NK-92 treated with Interleukin-12 subunit alpha and Interleukin-12 subunit beta, amount 100 ng/mL, for 24 hours (cell line): Measurements from ENCODE around the gene ZFR2.

ENCODE experiments used
- DNase-seq: peaks from one replicate; lab custom pipeline; 2025; lab: John Stamatoyannopoulos, UW

ZFR2 gene

GRCh38 chr19:3873151-3873550 is 4.3 kb upstream of the ZFR2 start:
- no peak for DNase-seq

DNA sequence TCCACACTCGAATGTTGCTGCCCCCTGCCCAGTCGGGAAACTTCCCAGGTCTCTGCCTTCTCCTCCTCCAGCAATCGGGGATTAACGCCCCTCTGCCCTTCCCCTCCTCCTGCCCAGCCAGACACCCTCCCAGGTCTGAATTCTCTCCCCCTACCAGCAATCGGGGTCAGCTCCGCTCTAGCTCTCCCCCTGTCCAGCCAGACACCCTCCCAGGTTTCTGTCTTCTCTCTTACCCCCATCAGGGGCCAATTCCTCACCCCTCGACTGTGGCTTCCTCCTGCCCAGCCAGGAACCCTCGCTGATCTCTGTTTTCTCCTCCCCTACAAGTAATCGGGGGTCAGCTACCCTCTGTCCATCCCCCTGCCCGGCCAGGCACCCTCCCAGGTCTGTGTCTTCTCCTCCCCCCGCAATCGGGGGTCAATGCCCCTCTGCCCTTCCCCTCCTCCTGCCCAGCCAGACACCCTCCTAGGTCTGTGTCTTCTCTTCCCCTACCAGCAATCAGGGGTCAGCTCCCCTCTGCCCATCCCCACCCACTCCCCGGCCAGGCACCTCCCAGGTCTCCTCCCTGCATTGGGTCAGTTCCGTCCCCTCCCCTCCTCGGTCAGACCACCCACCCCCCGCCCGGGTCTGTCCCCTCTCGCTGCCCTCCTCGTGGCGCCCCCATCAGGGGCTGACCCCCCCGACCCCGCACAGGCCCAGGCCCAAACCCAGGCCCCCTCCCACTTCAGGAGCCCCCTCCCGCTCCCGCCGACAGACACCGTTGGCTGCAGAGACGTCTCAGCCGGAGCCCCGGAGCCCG is 668 bp downstream of the ZFR2 start:
- no peak for DNase-seq

DNA sequence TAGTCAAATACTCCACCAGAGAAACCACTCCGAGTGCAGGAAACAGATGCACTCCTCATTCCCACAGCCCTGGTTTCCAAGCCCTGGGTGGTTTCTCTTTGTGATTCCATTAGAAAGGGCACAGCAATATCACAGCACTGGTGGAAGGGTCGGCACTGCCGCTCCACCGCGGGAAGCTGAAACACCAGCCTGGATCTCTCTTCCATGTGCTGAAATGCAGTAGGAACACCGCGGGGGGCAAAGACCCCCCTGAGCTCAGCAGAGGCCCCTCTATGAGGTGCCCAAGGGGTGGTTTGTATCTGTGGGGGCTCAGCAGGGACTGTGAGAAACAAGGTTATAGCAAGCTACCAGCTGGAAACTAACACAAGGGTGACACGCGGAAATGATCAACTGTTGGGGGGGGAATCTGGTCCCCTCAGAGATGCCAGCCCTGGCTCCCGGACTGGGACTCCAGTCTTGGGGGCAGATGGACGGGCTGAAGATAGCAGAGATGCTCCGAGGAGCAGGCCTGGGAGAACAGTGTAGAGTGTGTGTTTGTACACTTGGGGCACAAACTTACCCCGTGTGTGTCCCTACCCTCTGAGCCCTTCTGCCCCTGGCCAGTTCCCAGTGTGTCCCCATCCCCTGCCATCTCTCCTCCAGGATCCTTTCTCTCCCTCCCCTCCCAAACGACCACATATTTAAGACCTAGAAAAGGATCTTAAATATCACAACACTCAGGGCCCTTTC is 1.8 kb downstream of the ZFR2 start:
- DNase-seq = no peak

GRCh38 chr19:3863648-3864047 is 5.2 kb downstream of the ZFR2 start:
- DNase-seq = no peak

GRCh38 chr19:3862826-3863500 is 5.9 kb downstream of the ZFR2 start:
- no peak for DNase-seq

GRCh38 chr19:3860499-3860898 is 8.3 kb downstream of the ZFR2 start:
- no peak for DNase-seq

DNA sequence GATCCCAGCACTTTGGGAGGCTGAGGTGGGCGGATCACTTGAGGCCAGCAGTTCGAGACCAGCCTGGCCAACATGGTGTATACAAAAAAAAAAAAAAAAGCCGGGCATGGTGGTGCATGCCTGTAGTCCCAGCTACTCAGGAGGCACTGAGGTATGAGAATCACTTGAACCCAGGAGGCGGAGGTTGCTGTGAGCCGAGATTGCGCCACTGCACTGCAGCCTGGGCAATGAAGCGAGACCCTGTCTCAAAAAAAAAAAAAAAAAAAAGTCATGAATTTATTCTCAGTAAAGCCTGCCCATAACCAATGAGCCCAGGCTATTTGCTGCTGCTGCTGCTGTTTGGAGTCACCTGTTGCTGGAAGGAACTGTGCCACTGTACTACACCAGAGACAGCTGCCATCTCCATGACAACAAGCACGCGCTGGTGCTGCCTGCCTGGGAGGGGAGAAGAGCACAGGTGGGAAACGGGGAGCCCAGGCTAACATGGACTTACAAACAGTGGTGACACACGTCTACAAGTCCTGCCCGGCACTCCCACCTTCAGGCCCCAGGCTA is 11.3 kb downstream of the ZFR2 start:
- DNase-seq = no peak

- DNase-seq = no peak
Measured at GRCh38 chr19:3855320-3855719, 13.5 kb downstream of the ZFR2 start.

- DNase-seq = peak; percentile 60
Measured at GRCh38 chr19:3852614-3853254, 16.1 kb downstream of the ZFR2 start.

- DNase-seq = no peak
Measured at GRCh38 chr19:3852177-3852511, 16.7 kb downstream of the ZFR2 start.

GRCh38 chr19:3851254-3852176 is 17.3 kb downstream of the ZFR2 start:
- no peak for DNase-seq

- no peak for DNase-seq
Measured at GRCh38 chr19:3850320-3850972, 18.4 kb downstream of the ZFR2 start.

DNA sequence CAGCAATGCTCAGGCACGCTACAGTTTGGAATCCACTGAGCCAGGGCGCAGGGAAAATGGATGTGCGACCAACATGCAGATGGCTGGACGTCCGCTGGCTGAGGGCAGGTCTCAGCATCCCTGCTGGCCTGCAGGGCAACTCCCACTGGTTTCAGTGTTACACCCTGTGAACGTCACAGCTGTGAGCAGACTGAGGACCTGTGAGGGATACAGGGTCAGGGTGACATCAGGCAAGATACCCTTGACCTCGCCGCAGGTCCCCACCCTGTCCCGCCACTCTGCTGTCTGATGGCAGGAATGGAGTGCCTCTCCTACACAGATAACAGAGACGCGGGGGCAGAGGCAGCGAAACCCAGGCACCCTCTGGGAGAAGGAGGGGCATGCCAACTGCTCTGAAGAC is 19.1 kb downstream of the ZFR2 start:
- DNase-seq = no peak

DNA sequence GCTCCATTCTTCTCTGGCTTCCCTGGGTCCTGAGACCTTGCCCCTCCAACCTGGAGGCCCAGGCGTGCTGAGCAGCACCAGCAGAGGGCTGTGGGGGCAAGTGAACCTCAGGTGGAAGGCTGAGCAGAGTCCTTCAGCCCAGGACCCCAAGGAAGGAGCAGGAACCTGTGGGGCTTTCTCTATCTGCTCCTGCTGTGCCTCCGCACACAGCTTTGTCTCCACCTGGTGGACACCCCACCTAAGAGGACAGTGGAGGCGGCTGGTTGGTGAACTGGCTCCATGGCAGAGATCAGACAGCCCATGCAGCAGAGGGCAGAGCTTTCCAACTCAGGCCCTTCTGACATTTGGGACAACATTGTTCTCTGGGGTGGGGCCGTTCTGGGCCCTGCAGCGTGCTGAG is 19.7 kb downstream of the ZFR2 start:
- DNase-seq = peak; percentile 32

DNA sequence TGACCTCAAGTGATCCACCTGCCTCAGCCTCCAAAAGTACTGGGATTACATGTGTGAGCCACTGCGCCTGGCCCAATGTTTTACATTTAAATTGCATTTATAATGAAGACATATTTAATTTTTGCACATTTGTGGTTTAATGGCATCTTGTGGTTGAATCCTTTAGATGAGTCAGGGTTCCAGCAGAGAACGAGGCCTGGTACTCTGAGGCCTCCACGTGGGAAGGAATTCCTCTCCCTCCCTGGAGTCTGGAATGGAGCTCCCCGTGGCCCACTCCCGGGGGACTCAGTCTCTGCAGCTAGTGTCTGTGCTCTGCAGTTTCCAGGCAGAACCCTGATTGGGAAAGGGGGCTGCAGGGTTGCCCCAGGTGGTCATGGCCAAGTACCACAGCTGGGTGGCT is 24.2 kb downstream of the ZFR2 start:
- DNase-seq = no peak

GRCh38 chr19:3842948-3843347 is 25.9 kb downstream of the ZFR2 start:
- no peak for DNase-seq

DNA sequence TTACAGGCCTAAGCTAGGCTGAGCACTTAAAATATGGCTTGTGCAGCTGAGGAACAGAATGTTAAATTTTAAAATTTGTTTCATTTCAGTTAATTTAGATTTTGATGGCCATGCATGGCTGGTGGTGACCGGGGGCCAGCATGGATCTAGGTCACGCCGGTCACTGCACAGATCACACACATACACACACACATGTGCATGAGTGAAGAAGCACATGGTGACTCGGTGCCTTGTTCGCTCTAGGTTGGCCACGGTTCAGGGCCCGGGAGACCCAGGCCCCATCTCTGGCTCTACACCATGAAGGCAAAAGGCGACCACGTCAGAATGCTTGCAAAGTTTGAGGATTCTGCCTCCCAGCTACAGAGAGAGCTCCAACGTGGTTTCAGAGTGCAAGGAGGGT is 28.0 kb downstream of the ZFR2 start:
- DNase-seq = no peak

GRCh38 chr19:3839941-3840340 is 28.9 kb downstream of the ZFR2 start:
- DNase-seq = no peak

- DNase-seq = no peak
Measured at GRCh38 chr19:3838661-3839060, 30.2 kb downstream of the ZFR2 start.

DNA sequence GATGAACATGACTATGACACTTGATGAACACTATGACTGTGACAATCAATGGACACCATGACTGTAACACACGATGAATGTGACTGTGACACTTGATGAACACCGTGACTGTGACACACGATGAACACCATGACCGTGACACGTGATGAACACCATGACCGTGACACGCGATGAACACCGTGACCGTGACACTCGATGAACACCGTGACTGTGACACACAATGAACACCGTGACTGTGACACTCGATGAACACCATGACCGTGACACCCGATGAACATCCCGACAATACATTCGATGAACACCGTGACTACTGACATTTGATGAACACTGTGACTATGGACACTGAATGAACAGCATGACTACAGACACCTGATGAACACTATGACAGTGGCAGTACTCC is 30.9 kb downstream of the ZFR2 start:
- no peak for DNase-seq

- DNase-seq = no peak
Measured at GRCh38 chr19:3837332-3837731, 31.5 kb downstream of the ZFR2 start.
